GM12878 (cell line): ENCODE data around the gene USP28. TPM values are rescaled to one million over a fixed set of nuclear protein-coding genes. Genes with fewer than 3 reads are reported as not detected.

Experiments used
- ASH2L ChIP-seq: fragments of 300-600, 200-600 bp; sonication (generic); IDR thresholded peaks from 2 replicates; pipeline ENCODE4 v1.6.1; 2017; ENCODE audit warnings: low read depth, mild to moderate bottlenecking, borderline replicate concordance
- BRCA1 ChIP-seq: IDR thresholded peaks from 2 replicates; pipeline ENCODE4 v1.6.1; 2011; ENCODE audit warnings: low read depth, low read length, improper control_type of control experiment
- CBX5 ChIP-seq: sonication (generic); IDR thresholded peaks from 2 replicates; pipeline ENCODE4 v1.6.1; 2016; ENCODE audit warnings: low read depth, moderate library complexity, mild to moderate bottlenecking, inconsistent platforms
- CEBPB ChIP-seq, 2 experiments: fragments of 150-350 bp in 1 of 2; IDR thresholded peaks; 2 replicates each; pipeline ENCODE4 v1.6.1; 2012 to 2014; ENCODE audit warnings: low read depth in 2 of 2, low read length in 2 of 2, borderline replicate concordance in 1 of 2, inconsistent platforms in 1 of 2
- GATAD2B ChIP-seq: fragments of 450-650 bp; conservative IDR thresholded peaks from 2 replicates; pipeline ENCODE4 v1.6.1; 2017; ENCODE audit warnings: low read depth, mild to moderate bottlenecking, moderate library complexity
- KAT2A ChIP-seq: conservative IDR thresholded peaks from 2 replicates; pipeline ENCODE4 v1.6.1; 2011; ENCODE audit warnings: low read depth, low read length; ENCODE audit not compliant: control insufficient read depth
- KLF5 ChIP-seq: fragments of 450-650 bp; IDR thresholded peaks from 2 replicates; pipeline ENCODE4 v1.6.1; 2014; ENCODE audit warnings: mild to moderate bottlenecking; ENCODE audit not compliant: partially characterized antibody
- NBN ChIP-seq: fragments of 450-650 bp; IDR thresholded peaks from 2 replicates; pipeline ENCODE4 v1.6.1; 2016
- PML ChIP-seq: IDR thresholded peaks from 2 replicates; pipeline ENCODE4 v1.6.1; 2012; ENCODE audit warnings: low read length, inconsistent platforms
- SRF ChIP-seq, 2 experiments: IDR thresholded peaks; 2 replicates each; pipeline ENCODE4 v1.6.1; 2011; ENCODE audit warnings: low read depth in 2 of 2, low read length in 2 of 2, mild to moderate bottlenecking in 1 of 2, moderate library complexity in 1 of 2
- polyA plus RNA-seq, 11 experiments: library from polyadenylated mRNA; depleted of rRNA in 4 of 11; unstranded in 6 of 11; stranded (reverse) in 5 of 11; fragments of >200 nt; fragmentation: Nextera tagmentation in 4 of 11; fragmentation: Illumina TruSeq in 1 of 11; extraction: Ambion mirVana in 4 of 11; extraction: Trizol in 1 of 11; gene quantifications; 1 replicate in 1 of 11; 2 replicates in 10 of 11; pipeline versions ENCODE4 v1.2.1 to v1.2.3, GENCODE V29; 2011 to 2016; ENCODE audit warnings: inconsistent platforms in 2 of 11, missing spikeins in 2 of 11, low read depth in 1 of 11
- total RNA-seq, 4 experiments: library from RNA; depleted of rRNA in 3 of 4; stranded (reverse); fragments of >200 nt in 3 of 4; fragmentation: Illumina TruSeq in 1 of 4; extraction: Trizol in 1 of 4; gene quantifications; 2 replicates each; pipeline versions ENCODE4 v1.2.1 to v1.2.3, GENCODE V29; 2013 to 2021
- TF ChIP-seq, protein P1 (sequence below): fragments of 450-650 bp; IDR thresholded peaks from 2 replicates; pipeline ENCODE4 v1.6.1; 2016; ENCODE audit warnings: mild to moderate bottlenecking
- TF ChIP-seq, protein P2 (sequence below): IDR thresholded peaks from 2 replicates; pipeline ENCODE4 v1.6.1; 2011; ENCODE audit warnings: borderline replicate concordance, low read depth, mild to moderate bottlenecking, moderate library complexity, low read length; ENCODE audit not compliant: insufficient read depth, poor library complexity, severe bottlenecking
- TF ChIP-seq, protein P3 (sequence below): IDR thresholded peaks from 2 replicates; pipeline ENCODE4 v1.6.1; 2012; ENCODE audit warnings: low read length, inconsistent platforms
- TF ChIP-seq, protein P4 (sequence below): IDR thresholded peaks from 2 replicates; pipeline ENCODE4 v1.6.1; 2011; ENCODE audit warnings: low read depth, low read length, improper control_type of control experiment, borderline replicate concordance
- TF ChIP-seq, protein P5 (sequence below): IDR thresholded peaks from 2 replicates; pipeline ENCODE4 v1.6.1; 2012; ENCODE audit warnings: low read depth, low read length, improper control_type of control experiment
- TF ChIP-seq, protein P6 (sequence below): IDR thresholded peaks from 2 replicates; pipeline ENCODE4 v1.6.1; 2012; ENCODE audit warnings: improper control_type of control experiment, low read depth, low read length; ENCODE audit not compliant: insufficient replicate concordance
- TF ChIP-seq, protein P7 (sequence below): IDR thresholded peaks from 2 replicates; pipeline ENCODE4 v1.6.1; 2011; ENCODE audit warnings: mild to moderate bottlenecking, low read depth, low read length, moderate library complexity; ENCODE audit not compliant: insufficient replicate concordance

The USP28 gene
- total and polyA plus RNA-seq, 10 of the 15 experiments (the other 5 are each of a cell fraction or from before 2014, with no cell fraction given): 2.8 to 60.4 (median 24.1) TPM

DNA sequence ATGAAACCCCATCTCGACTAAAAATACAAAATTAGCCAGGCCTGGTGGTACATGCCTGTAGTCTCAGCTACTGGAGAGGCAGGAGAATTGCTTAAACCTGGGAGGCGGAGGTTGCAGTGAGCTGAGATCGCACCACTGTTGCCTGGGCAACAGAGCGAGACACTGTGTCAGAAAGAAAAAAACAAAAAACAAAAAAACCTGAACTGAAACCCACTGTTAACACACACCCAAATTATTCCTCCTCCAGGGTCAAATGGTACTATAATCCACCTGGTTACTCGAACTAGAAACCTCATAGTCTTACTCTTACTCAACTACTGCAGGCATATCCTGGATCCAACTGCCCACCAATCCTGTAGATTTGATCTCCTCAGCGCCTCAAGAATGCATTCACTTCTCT is 35.5 kb downstream of the USP28 start (continued):
- TF ChIP-seq, protein P1, sequence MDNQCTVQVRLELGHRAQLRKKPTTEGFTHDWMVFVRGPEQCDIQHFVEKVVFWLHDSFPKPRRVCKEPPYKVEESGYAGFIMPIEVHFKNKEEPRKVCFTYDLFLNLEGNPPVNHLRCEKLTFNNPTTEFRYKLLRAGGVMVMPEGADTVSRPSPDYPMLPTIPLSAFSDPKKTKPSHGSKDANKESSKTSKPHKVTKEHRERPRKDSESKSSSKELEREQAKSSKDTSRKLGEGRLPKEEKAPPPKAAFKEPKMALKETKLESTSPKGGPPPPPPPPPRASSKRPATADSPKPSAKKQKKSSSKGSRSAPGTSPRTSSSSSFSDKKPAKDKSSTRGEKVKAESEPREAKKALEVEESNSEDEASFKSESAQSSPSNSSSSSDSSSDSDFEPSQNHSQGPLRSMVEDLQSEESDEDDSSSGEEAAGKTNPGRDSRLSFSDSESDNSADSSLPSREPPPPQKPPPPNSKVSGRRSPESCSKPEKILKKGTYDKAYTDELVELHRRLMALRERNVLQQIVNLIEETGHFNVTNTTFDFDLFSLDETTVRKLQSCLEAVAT: peak; percentile 45; the same call in 1 of the 2 replicates
- TF ChIP-seq, protein P2, sequence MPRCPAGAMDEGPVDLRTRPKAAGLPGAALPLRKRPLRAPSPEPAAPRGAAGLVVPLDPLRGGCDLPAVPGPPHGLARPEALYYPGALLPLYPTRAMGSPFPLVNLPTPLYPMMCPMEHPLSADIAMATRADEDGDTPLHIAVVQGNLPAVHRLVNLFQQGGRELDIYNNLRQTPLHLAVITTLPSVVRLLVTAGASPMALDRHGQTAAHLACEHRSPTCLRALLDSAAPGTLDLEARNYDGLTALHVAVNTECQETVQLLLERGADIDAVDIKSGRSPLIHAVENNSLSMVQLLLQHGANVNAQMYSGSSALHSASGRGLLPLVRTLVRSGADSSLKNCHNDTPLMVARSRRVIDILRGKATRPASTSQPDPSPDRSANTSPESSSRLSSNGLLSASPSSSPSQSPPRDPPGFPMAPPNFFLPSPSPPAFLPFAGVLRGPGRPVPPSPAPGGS: no peak
- TF ChIP-seq, protein P3, sequence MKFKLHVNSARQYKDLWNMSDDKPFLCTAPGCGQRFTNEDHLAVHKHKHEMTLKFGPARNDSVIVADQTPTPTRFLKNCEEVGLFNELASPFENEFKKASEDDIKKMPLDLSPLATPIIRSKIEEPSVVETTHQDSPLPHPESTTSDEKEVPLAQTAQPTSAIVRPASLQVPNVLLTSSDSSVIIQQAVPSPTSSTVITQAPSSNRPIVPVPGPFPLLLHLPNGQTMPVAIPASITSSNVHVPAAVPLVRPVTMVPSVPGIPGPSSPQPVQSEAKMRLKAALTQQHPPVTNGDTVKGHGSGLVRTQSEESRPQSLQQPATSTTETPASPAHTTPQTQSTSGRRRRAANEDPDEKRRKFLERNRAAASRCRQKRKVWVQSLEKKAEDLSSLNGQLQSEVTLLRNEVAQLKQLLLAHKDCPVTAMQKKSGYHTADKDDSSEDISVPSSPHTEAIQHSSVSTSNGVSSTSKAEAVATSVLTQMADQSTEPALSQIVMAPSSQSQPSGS: no peak
- TF ChIP-seq, protein P4, sequence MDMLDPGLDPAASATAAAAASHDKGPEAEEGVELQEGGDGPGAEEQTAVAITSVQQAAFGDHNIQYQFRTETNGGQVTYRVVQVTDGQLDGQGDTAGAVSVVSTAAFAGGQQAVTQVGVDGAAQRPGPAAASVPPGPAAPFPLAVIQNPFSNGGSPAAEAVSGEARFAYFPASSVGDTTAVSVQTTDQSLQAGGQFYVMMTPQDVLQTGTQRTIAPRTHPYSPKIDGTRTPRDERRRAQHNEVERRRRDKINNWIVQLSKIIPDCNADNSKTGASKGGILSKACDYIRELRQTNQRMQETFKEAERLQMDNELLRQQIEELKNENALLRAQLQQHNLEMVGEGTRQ: no peak
- no peak for TF ChIP-seq GATAD2B
- TF ChIP-seq, protein P5, sequence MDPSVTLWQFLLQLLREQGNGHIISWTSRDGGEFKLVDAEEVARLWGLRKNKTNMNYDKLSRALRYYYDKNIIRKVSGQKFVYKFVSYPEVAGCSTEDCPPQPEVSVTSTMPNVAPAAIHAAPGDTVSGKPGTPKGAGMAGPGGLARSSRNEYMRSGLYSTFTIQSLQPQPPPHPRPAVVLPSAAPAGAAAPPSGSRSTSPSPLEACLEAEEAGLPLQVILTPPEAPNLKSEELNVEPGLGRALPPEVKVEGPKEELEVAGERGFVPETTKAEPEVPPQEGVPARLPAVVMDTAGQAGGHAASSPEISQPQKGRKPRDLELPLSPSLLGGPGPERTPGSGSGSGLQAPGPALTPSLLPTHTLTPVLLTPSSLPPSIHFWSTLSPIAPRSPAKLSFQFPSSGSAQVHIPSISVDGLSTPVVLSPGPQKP: no peak
- TF ChIP-seq NBN: peak; percentile 84
- no peak for TF ChIP-seq KAT2A
- no peak for TF ChIP-seq CEBPB (IDR thresholded peaks at IDR 0.05; ENCODE audit: borderline replicate concordance in 1 of 2, low read depth in 2 of 2, low read length in 2 of 2)
- no peak for TF ChIP-seq ASH2L
- TF ChIP-seq PML: no peak
- TF ChIP-seq CBX5: no peak
- TF ChIP-seq, protein P6, sequence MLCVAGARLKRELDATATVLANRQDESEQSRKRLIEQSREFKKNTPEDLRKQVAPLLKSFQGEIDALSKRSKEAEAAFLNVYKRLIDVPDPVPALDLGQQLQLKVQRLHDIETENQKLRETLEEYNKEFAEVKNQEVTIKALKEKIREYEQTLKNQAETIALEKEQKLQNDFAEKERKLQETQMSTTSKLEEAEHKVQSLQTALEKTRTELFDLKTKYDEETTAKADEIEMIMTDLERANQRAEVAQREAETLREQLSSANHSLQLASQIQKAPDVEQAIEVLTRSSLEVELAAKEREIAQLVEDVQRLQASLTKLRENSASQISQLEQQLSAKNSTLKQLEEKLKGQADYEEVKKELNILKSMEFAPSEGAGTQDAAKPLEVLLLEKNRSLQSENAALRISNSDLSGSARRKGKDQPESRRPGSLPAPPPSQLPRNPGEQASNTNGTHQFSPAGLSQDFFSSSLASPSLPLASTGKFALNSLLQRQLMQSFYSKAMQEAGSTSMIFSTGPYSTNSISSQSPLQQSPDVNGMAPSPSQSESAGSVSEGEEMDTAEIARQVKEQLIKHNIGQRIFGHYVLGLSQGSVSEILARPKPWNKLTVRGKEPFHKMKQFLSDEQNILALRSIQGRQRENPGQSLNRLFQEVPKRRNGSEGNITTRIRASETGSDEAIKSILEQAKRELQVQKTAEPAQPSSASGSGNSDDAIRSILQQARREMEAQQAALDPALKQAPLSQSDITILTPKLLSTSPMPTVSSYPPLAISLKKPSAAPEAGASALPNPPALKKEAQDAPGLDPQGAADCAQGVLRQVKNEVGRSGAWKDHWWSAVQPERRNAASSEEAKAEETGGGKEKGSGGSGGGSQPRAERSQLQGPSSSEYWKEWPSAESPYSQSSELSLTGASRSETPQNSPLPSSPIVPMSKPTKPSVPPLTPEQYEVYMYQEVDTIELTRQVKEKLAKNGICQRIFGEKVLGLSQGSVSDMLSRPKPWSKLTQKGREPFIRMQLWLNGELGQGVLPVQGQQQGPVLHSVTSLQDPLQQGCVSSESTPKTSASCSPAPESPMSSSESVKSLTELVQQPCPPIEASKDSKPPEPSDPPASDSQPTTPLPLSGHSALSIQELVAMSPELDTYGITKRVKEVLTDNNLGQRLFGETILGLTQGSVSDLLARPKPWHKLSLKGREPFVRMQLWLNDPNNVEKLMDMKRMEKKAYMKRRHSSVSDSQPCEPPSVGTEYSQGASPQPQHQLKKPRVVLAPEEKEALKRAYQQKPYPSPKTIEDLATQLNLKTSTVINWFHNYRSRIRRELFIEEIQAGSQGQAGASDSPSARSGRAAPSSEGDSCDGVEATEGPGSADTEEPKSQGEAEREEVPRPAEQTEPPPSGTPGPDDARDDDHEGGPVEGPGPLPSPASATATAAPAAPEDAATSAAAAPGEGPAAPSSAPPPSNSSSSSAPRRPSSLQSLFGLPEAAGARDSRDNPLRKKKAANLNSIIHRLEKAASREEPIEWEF: no peak
- TF ChIP-seq BRCA1: no peak
- TF ChIP-seq KLF5: no peak
- no peak for TF ChIP-seq SRF (IDR thresholded peaks at IDR 0.05; ENCODE audit: low read depth in 2 of 2, low read length in 2 of 2)
- TF ChIP-seq, protein P7, sequence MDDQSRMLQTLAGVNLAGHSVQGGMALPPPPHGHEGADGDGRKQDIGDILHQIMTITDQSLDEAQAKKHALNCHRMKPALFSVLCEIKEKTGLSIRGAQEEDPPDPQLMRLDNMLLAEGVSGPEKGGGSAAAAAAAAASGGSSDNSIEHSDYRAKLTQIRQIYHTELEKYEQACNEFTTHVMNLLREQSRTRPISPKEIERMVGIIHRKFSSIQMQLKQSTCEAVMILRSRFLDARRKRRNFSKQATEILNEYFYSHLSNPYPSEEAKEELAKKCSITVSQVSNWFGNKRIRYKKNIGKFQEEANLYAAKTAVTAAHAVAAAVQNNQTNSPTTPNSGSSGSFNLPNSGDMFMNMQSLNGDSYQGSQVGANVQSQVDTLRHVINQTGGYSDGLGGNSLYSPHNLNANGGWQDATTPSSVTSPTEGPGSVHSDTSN: no peak
